ENCODE measurements around the gene PRX.

DNA sequence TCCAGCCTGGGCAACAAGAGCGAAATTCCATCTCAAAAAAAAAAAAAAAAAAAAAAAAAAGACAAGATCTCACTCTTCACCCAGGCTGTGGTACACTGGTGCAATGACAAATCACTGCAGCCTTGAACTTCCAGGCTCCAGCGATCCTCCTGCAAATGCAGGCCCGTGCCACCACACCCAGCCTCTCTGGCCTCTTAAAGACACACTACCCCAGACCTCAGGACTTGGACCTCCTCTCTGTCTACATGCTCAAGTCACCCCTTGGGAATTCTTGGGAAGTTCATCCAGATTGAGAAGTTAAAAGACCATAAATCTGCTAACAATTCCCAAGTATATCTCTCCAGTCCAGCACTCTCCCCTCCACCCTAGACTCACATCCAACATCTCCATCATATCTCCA lies 12.6 kb downstream of the PRX start:
- no peak for TF ChIP-seq GATA3 (IDR thresholded peaks at IDR 0.05; ENCODE audit: low read depth, low read length)
- no peak for TF ChIP-seq GATA2 (IDR thresholded peaks at IDR 0.05; ENCODE audit: low read depth, low read length)
